Measurements from ENCODE around the gene NISCH.

Gene NISCH

GRCh38 chr3:52442409-52443267, 12.8 kb upstream of the NISCH start:
- Histone ChIP-seq H3K27me3 (ENCODE audit: control insufficient read depth, insufficient read depth, low read length) (no peaks in the 10 kb centered on the region), H3K4me1 (ENCODE audit: control insufficient read depth, insufficient read depth, low read length) (peaks cover 4% of the 10 kb centered on the region; the same call in 1 of the 2 replicates), H3K9ac (ENCODE audit: low read depth, low read length) (no peak overlapping the region)

GRCh38 chr3:52443268-52443610, 12.2 kb upstream of the NISCH start:
- Histone ChIP-seq H3K9me3 (ENCODE audit: control insufficient read depth, insufficient read depth, low read length) (no peaks in the 10 kb centered on the region), H3K9ac (ENCODE audit: low read depth, low read length) (no peak overlapping the region), H3K36me3 (ENCODE audit: control insufficient read depth, insufficient read depth, low read length) (no peaks in the 10 kb centered on the region), H3K27me3 (ENCODE audit: control insufficient read depth, insufficient read depth, low read length) (no peaks in the 10 kb centered on the region), H3K27ac (ENCODE audit: low read depth, low read length) (no peak overlapping the region), H3K4me3 (ENCODE audit: low read depth, low read length) (no peak overlapping the region), H3K4me1 (ENCODE audit: control insufficient read depth, insufficient read depth, low read length) (peaks cover 4% of the 10 kb centered on the region; the same call in 1 of the 2 replicates)

More at GRCh38 chr3:52442409-52443267, 12.8 kb upstream of the NISCH start:
- no peak overlapping the region for H3K4me3 ChIP-seq (ENCODE audit: low read depth, low read length)
- H3K36me3 ChIP-seq (ENCODE audit: control insufficient read depth, insufficient read depth, low read length), result no peaks in the 10 kb centered on the region
- no peaks in the 10 kb centered on the region for H3K9me3 ChIP-seq (ENCODE audit: control insufficient read depth, insufficient read depth, low read length)
- no peak overlapping the region for H3K27ac ChIP-seq (ENCODE audit: low read depth, low read length)

- H3K4me3 ChIP-seq (ENCODE audit: low read depth, low read length), result no peak overlapping the region; the same call in 1 of the 2 replicates
- no peaks in the 10 kb centered on the region for H3K9me3 ChIP-seq (ENCODE audit: control insufficient read depth, insufficient read depth, low read length)
- no peaks in the 10 kb centered on the region for H3K27me3 ChIP-seq (ENCODE audit: control insufficient read depth, insufficient read depth, low read length)
- no peaks in the 10 kb centered on the region for H3K36me3 ChIP-seq (ENCODE audit: control insufficient read depth, insufficient read depth, low read length)
- H3K9ac ChIP-seq (ENCODE audit: low read depth, low read length), result no peak overlapping the region
- no peak overlapping the region for H3K27ac ChIP-seq (ENCODE audit: low read depth, low read length)
- H3K4me1 ChIP-seq (ENCODE audit: control insufficient read depth, insufficient read depth, low read length), result peaks cover 4% of the 10 kb centered on the region; the same call in 1 of the 2 replicates
Observed at GRCh38 chr3:52443791-52444687, 11.4 kb upstream of the NISCH start.

- H3K27me3 ChIP-seq (ENCODE audit: control insufficient read depth, insufficient read depth, low read length), result no peaks in the 10 kb centered on the region
- peak within 1 kb of the TSS; percentile 20; the same call in 1 of the 2 replicates for H3K4me3 ChIP-seq (ENCODE audit: low read depth, low read length)
- H3K9ac ChIP-seq (ENCODE audit: low read depth, low read length), result no peak within 1 kb of the TSS
- no peak within 1 kb of the TSS for H3K27ac ChIP-seq (ENCODE audit: low read depth, low read length)
- H3K36me3 ChIP-seq (ENCODE audit: control insufficient read depth, insufficient read depth, low read length), result no peaks in the 10 kb centered on the region
- H3K9me3 ChIP-seq (ENCODE audit: control insufficient read depth, insufficient read depth, low read length), result no peaks in the 10 kb centered on the region
- peaks cover 9% of the 10 kb centered on the region for H3K4me1 ChIP-seq (ENCODE audit: control insufficient read depth, insufficient read depth, low read length)
Observed at GRCh38 chr3:52444860-52445793, 10.3 kb upstream of the NISCH start, which contains the start of gene SEMA3G. TSS of gene SEMA3G (minus strand) at chr3:52445103. CDS start at chr3:52445027, 76 bp downstream.

- Histone ChIP-seq H3K4me1 (ENCODE audit: control insufficient read depth, insufficient read depth, low read length) (peaks cover 14% of the 10 kb centered on the region), H3K9ac (ENCODE audit: low read depth, low read length) (no peak overlapping the region), H3K9me3 (ENCODE audit: control insufficient read depth, insufficient read depth, low read length) (no peaks in the 10 kb centered on the region), H3K4me3 (ENCODE audit: low read depth, low read length) (no peak overlapping the region), H3K27me3 (ENCODE audit: control insufficient read depth, insufficient read depth, low read length) (no peaks in the 10 kb centered on the region), H3K27ac (ENCODE audit: low read depth, low read length) (no peak overlapping the region), H3K36me3 (ENCODE audit: control insufficient read depth, insufficient read depth, low read length) (no peaks in the 10 kb centered on the region)
Observed at GRCh38 chr3:52446042-52446441, 9.4 kb upstream of the NISCH start.

- H3K9ac ChIP-seq (ENCODE audit: low read depth, low read length), result no peak overlapping the region
- H3K36me3 ChIP-seq (ENCODE audit: control insufficient read depth, insufficient read depth, low read length), result no peaks in the 10 kb centered on the region
- no peak overlapping the region for H3K4me3 ChIP-seq (ENCODE audit: low read depth, low read length)
- peaks cover 14% of the 10 kb centered on the region for H3K4me1 ChIP-seq (ENCODE audit: control insufficient read depth, insufficient read depth, low read length)
- H3K9me3 ChIP-seq (ENCODE audit: control insufficient read depth, insufficient read depth, low read length), result no peaks in the 10 kb centered on the region
- no peaks in the 10 kb centered on the region for H3K27me3 ChIP-seq (ENCODE audit: control insufficient read depth, insufficient read depth, low read length)
- no peak overlapping the region for H3K27ac ChIP-seq (ENCODE audit: low read depth, low read length)
Observed at GRCh38 chr3:52446631-52447511, 8.5 kb upstream of the NISCH start.

- Histone ChIP-seq H3K27me3 (ENCODE audit: control insufficient read depth, insufficient read depth, low read length) (no peaks in the 10 kb centered on the region), H3K4me1 (ENCODE audit: control insufficient read depth, insufficient read depth, low read length) (peaks cover 14% of the 10 kb centered on the region), H3K9me3 (ENCODE audit: control insufficient read depth, insufficient read depth, low read length) (no peaks in the 10 kb centered on the region), H3K9ac (ENCODE audit: low read depth, low read length) (no peak overlapping the region), H3K36me3 (ENCODE audit: control insufficient read depth, insufficient read depth, low read length) (no peaks in the 10 kb centered on the region), H3K4me3 (ENCODE audit: low read depth, low read length) (no peak overlapping the region), H3K27ac (ENCODE audit: low read depth, low read length) (no peak overlapping the region)
Observed at GRCh38 chr3:52447512-52448355, 7.7 kb upstream of the NISCH start.

- Histone ChIP-seq H3K27ac (ENCODE audit: low read depth, low read length) (no peak overlapping the region), H3K36me3 (ENCODE audit: control insufficient read depth, insufficient read depth, low read length) (no peaks in the 10 kb centered on the region), H3K27me3 (ENCODE audit: control insufficient read depth, insufficient read depth, low read length) (no peaks in the 10 kb centered on the region), H3K4me3 (ENCODE audit: low read depth, low read length) (no peak overlapping the region), H3K4me1 (ENCODE audit: control insufficient read depth, insufficient read depth, low read length) (peaks cover 20% of the 10 kb centered on the region), H3K9me3 (ENCODE audit: control insufficient read depth, insufficient read depth, low read length) (no peaks in the 10 kb centered on the region), H3K9ac (ENCODE audit: low read depth, low read length) (no peak overlapping the region)
Observed at GRCh38 chr3:52450489-52451236, 4.7 kb upstream of the NISCH start.

Data from HUES48 (cell line).